ENCODE data around the gene HJURP. TPM values are rescaled to one million over a fixed set of nuclear protein-coding genes. Genes with fewer than 3 reads are reported as not detected.

HJURP gene
- total and polyA plus RNA-seq, 2 donors (not counting 1 experiment from before 2014, with no cell fraction given) = 5.8 to 6.2 TPM

DNA sequence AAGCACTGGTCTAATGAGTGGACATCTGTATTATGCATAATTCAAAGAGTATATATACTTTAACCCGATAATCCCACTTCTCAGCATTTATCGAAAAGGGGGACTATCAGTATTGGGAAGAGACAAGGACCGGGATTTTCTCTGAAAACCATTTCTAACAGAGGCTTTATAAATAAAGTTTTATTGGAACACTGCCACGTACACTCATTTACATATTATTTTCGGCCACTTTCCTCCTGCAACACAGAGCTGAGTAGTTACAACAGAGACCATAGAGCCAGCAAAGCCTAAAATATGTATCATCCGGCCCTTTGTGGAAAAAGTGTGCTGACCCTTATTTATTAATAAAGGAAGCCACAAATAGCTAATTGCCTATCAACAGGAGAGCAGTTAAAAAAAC is 3.2 kb downstream of the HJURP start:
- Histone ChIP-seq H3K9ac (ENCODE audit: insufficient read depth, low read length) (no peak overlapping the region), H4K20me1 (ENCODE audit: control insufficient read depth, extremely low read depth, insufficient read depth, low read length) (no peaks in the 10 kb centered on the region), H3K4me1 (ENCODE audit: control insufficient read depth, extremely low read depth, insufficient read depth, low read length) (peaks cover 6% of the 10 kb centered on the region), H3K36me3 (ENCODE audit: control insufficient read depth, insufficient read depth, low read length) (peaks cover 10% of the 10 kb centered on the region), H3K4me2 (ENCODE audit: extremely low read depth, insufficient read depth, low read length) (no peak overlapping the region), H3K27me3 (ENCODE audit: control insufficient read depth, insufficient read depth, low read length) (no peaks in the 10 kb centered on the region), H3K79me2 (ENCODE audit: control insufficient read depth, insufficient read depth, low read length) (peaks cover 72% of the 10 kb centered on the region), H3K27ac (ENCODE audit: insufficient read depth, low read length) (no peak overlapping the region), H2AFZ (ENCODE audit: low read length) (no peak overlapping the region), H3K4me3 (replicated peaks in 1 of 4; ENCODE audit: control extremely low read depth in 1 of 4, insufficient read depth in 1 of 4, low read depth in 3 of 4, low read length in 4 of 4) (no peak overlapping the region), H3K9me3 (ENCODE audit: control insufficient read depth, insufficient read depth, low read depth, low read length) (no peaks in the 10 kb centered on the region)
- TF ChIP-seq, protein P1, sequence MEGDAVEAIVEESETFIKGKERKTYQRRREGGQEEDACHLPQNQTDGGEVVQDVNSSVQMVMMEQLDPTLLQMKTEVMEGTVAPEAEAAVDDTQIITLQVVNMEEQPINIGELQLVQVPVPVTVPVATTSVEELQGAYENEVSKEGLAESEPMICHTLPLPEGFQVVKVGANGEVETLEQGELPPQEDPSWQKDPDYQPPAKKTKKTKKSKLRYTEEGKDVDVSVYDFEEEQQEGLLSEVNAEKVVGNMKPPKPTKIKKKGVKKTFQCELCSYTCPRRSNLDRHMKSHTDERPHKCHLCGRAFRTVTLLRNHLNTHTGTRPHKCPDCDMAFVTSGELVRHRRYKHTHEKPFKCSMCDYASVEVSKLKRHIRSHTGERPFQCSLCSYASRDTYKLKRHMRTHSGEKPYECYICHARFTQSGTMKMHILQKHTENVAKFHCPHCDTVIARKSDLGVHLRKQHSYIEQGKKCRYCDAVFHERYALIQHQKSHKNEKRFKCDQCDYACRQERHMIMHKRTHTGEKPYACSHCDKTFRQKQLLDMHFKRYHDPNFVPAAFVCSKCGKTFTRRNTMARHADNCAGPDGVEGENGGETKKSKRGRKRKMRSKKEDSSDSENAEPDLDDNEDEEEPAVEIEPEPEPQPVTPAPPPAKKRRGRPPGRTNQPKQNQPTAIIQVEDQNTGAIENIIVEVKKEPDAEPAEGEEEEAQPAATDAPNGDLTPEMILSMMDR (conservative IDR thresholded peaks at IDR 0.05 in 1 of 2, IDR thresholded peaks at IDR 0.05 in 1 of 2; ENCODE audit: low read depth in 1 of 2, low read length in 2 of 2) = no peak
- no peak for TF ChIP-seq EZH2 (IDR thresholded peaks at IDR 0.05; ENCODE audit: low read length, missing control alignments)
- DNase-seq (ENCODE audit: low read depth in 2 of 2) = no peak

DNA sequence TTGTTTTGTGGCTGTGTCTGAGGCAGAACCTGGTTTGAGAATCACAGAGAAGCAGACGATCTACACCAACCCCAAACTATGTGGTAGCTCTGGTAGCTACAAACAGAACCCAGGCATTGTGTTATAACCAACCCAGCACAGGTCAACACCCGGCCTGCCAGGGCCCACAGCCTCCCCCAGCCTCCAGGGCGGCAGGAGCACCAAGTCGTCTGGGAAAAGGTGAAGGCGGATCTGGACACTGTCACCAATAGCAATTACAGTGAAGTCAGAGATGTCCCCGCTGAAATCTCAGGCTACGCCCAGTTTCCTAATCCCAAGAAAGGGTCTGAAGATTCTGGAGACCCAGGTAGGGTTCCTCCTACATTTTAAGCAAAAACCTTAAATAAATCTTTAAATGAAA is 3.6 kb downstream of the HJURP start:
- H3K27me3 ChIP-seq (ENCODE audit: control insufficient read depth, insufficient read depth, low read length) = no peaks in the 10 kb centered on the region
- no peak for DNase-seq (ENCODE audit: low read depth in 2 of 2)
- H3K4me3 ChIP-seq (replicated peaks in 1 of 4; ENCODE audit: control extremely low read depth in 1 of 4, insufficient read depth in 1 of 4, low read depth in 3 of 4, low read length in 4 of 4) = no peak overlapping the region
- H2AFZ ChIP-seq (ENCODE audit: low read length) = no peak overlapping the region
- no peaks in the 10 kb centered on the region for H3K9me3 ChIP-seq (ENCODE audit: control insufficient read depth, insufficient read depth, low read depth, low read length)
- peaks cover 72% of the 10 kb centered on the region for H3K79me2 ChIP-seq (ENCODE audit: control insufficient read depth, insufficient read depth, low read length)
- H4K20me1 ChIP-seq (ENCODE audit: control insufficient read depth, extremely low read depth, insufficient read depth, low read length) = no peaks in the 10 kb centered on the region
- peaks cover 6% of the 10 kb centered on the region for H3K4me1 ChIP-seq (ENCODE audit: control insufficient read depth, extremely low read depth, insufficient read depth, low read length)
- peaks cover 10% of the 10 kb centered on the region for H3K36me3 ChIP-seq (ENCODE audit: control insufficient read depth, insufficient read depth, low read length)
- no peak overlapping the region for H3K9ac ChIP-seq (ENCODE audit: insufficient read depth, low read length)
- H3K4me2 ChIP-seq (ENCODE audit: extremely low read depth, insufficient read depth, low read length) = no peak overlapping the region
- TF ChIP-seq EZH2 (IDR thresholded peaks at IDR 0.05; ENCODE audit: low read length, missing control alignments) = no peak
- TF ChIP-seq, protein P1 (conservative IDR thresholded peaks at IDR 0.05 in 1 of 2, IDR thresholded peaks at IDR 0.05 in 1 of 2; ENCODE audit: low read depth in 1 of 2, low read length in 2 of 2) = no peak
- H3K27ac ChIP-seq (ENCODE audit: insufficient read depth, low read length) = no peak overlapping the region

DNA sequence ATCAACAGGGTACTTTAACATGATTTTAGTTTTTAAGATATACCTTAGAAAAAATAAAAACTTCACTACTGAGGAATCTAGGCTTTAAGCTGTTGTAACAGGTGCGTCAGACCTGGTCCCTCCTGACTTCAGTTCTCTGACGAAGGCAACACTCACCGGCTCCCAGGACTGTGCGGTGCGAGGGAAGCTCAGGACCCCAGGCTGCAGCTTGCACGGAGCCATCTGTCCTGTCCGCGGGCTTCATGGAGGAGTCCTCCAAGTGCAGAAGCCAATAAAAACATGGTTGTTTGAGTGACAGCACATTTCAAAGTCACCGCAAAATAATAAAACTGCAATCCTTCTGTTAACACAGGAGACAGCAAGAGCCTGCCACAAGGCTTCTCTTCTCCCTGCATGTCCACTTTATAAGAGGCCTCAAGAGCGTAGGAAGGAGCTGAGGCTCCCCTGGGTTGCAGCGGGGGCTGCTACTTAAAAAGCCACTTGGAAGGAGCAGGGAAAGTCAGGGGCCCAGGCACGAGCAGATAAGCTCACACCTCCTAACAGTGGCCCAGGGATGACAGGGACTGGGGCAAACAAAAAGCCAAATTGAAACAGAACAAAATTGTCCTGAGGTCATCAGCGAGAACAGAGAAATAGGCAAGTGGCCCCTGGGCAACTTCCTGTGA is 4.6 kb downstream of the HJURP start:
- H3K27me3 ChIP-seq (ENCODE audit: control insufficient read depth, insufficient read depth, low read length) = no peaks in the 10 kb centered on the region
- H3K27ac ChIP-seq (ENCODE audit: insufficient read depth, low read length) = no peak overlapping the region
- no peak overlapping the region for H3K9ac ChIP-seq (ENCODE audit: insufficient read depth, low read length)
- no peaks in the 10 kb centered on the region for H4K20me1 ChIP-seq (ENCODE audit: control insufficient read depth, extremely low read depth, insufficient read depth, low read length)
- H3K4me2 ChIP-seq (ENCODE audit: extremely low read depth, insufficient read depth, low read length) = no peak overlapping the region
- H3K9me3 ChIP-seq (ENCODE audit: control insufficient read depth, insufficient read depth, low read depth, low read length) = no peaks in the 10 kb centered on the region
- peaks cover 74% of the 10 kb centered on the region for H3K79me2 ChIP-seq (ENCODE audit: control insufficient read depth, insufficient read depth, low read length)
- no peak overlapping the region for H2AFZ ChIP-seq (ENCODE audit: low read length)
- no peak for DNase-seq (ENCODE audit: low read depth in 2 of 2)
- peaks cover 3% of the 10 kb centered on the region for H3K4me1 ChIP-seq (ENCODE audit: control insufficient read depth, extremely low read depth, insufficient read depth, low read length)
- TF ChIP-seq, protein P1 (conservative IDR thresholded peaks at IDR 0.05 in 1 of 2, IDR thresholded peaks at IDR 0.05 in 1 of 2; ENCODE audit: low read depth in 1 of 2, low read length in 2 of 2) = no peak
- no peak for TF ChIP-seq EZH2 (IDR thresholded peaks at IDR 0.05; ENCODE audit: low read length, missing control alignments)
- H3K36me3 ChIP-seq (ENCODE audit: control insufficient read depth, insufficient read depth, low read length) = peaks cover 11% of the 10 kb centered on the region
- no peak overlapping the region for H3K4me3 ChIP-seq (replicated peaks in 1 of 4; ENCODE audit: control extremely low read depth in 1 of 4, insufficient read depth in 1 of 4, low read depth in 3 of 4, low read length in 4 of 4)
